ENCODE results near the gene GNA12. TPM values are rescaled to one million over a fixed set of nuclear protein-coding genes. Genes with fewer than 3 reads are reported as not detected.

GNA12 gene
- total and polyA plus RNA-seq, 2 of the 4 experiments (the other 2 are of a cell fraction): 14.3 to 93.9 TPM

DNA sequence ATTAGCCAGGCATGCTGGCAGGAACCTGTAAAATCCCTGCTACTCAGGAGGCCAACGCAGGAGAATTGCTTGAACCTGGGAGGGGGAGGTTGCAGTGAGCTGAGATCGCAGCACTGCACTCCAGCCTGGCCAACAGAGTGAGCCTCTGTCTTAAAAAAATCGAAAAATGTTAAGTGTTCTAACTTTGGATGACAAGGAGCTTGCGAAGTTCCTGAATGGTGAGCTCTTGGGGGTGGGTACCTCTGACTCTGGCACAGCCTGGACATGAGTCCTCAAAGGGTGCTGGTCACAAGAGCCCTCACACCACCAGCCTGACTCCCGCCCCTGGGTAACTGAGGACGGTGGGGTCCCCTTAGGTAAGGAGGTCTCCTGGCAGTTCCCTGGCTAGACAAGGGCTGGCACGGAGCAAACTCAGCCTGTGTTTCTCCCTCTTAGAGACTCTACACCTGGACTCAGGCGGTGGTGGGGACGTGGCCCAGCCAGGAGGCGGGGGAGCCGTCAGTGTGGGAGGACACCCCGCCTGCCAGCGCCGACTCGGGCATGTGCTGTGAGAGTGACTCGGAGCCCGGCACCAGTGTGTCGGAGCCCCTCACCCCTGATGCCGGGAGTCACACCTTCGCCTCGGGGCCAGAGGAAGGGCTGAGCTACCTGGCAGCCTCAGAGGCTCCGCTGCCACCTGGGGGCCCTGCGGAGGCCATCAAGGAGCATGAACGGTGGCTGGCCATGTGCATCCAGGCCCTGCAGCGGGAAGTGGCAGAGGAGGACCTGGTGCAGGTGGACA, 132.0 kb downstream of the GNA12 start:
- ChIA-PET CTCF (no interaction called here), POLR2A (ENCODE audit: unreplicated experiment) (no interaction called here)
- in situ Hi-C loops (cut with MboI; ENCODE audit: low sequenced_read_pairs) (no loop called here), intact Hi-C loops (cut with micrococcal nuclease) (no loop called here), dilution Hi-C loops (cut with HindIII; ENCODE audit: low sequenced_read_pairs, unreplicated experiment) (no loop called here)
- Histone ChIP-seq H2AFZ (replicated peaks; ENCODE audit: low read length, poor library complexity) (no peak overlapping the region), H3K36me3 (ENCODE audit: control insufficient read depth, insufficient read depth, low read length) (peaks cover 5% of the 10 kb centered on the region), H2BK5ac (ENCODE audit: low read depth, low read length, poor library complexity, severe bottlenecking) (no peak overlapping the region), H4K8ac (ENCODE audit: low read depth in 2 of 2, low read length in 2 of 2) (no peak overlapping the region), H3K4ac (ENCODE audit: low read depth, low read length) (no peak overlapping the region), H3K23ac (ENCODE audit: low read depth, low read length) (no peak overlapping the region), H3K79me1 (ENCODE audit: low read depth in 1 of 2, low read length in 2 of 2) (peaks cover 0 to 11% of the 10 kb centered on the region in 2 experiments; a peak in 3 of 4 replicates), H2BK20ac (ENCODE audit: low read depth, low read length) (no peak overlapping the region), H4K20me1 (ENCODE audit: insufficient read depth, low read length) (no peaks in the 10 kb centered on the region; the same call in 1 of the 2 replicates), H4K5ac (ENCODE audit: low read depth, low read length) (no peak overlapping the region), H2BK15ac (ENCODE audit: low read depth, low read length) (no peak overlapping the region), H3K14ac (replicated peaks; ENCODE audit: low read depth, low read length) (no peak overlapping the region), H3K9ac (ENCODE audit: low read depth, low read length) (no peak overlapping the region), H3K18ac (ENCODE audit: low read depth, low read length) (no peak overlapping the region), H3K56ac (ENCODE audit: extremely low read depth, insufficient read depth, low read length) (no peak overlapping the region), H3K9me3 (ENCODE audit: control insufficient read depth, insufficient read depth, low read length) (peaks cover 4% of the 10 kb centered on the region; the same call in 1 of the 2 replicates), H2AK5ac (ENCODE audit: low read depth, low read length) (no peak overlapping the region; the same call in 1 of the 2 replicates), H3K4me3 (ENCODE audit: insufficient read depth, low read depth, low read length) (no peak overlapping the region), H4K91ac (ENCODE audit: insufficient read depth, low read depth, low read length) (no peak overlapping the region), H2AK9ac (replicated peaks; ENCODE audit: low read depth, low read length, poor library complexity) (no peak overlapping the region), H3K9me1 (ENCODE audit: insufficient read depth, low read length) (peaks cover 12% of the 10 kb centered on the region), H3K27ac (ENCODE audit: insufficient read depth, low read length) (no peak overlapping the region), H3K27me3 (ENCODE audit: control insufficient read depth, insufficient read depth, low read length) (no peaks in the 10 kb centered on the region), H2BK120ac (ENCODE audit: low read depth, low read length) (no peak overlapping the region), H3K4me1 (ENCODE audit: control insufficient read depth, insufficient read depth, low read length) (peaks cover 4% of the 10 kb centered on the region; the same call in 1 of the 2 replicates), H3K4me2 (ENCODE audit: low read depth, low read length) (no peak overlapping the region)
- BruUV-seq (replicated peaks): no TSS peak
- DNase-seq (no peak), ATAC-seq (ENCODE audit: low read depth) (no peak)
- no peak for TF ChIP-seq NFE2L2 (IDR thresholded peaks at IDR 0.05; ENCODE audit: low read depth, low read length)
- TF ChIP-seq, protein P1, sequence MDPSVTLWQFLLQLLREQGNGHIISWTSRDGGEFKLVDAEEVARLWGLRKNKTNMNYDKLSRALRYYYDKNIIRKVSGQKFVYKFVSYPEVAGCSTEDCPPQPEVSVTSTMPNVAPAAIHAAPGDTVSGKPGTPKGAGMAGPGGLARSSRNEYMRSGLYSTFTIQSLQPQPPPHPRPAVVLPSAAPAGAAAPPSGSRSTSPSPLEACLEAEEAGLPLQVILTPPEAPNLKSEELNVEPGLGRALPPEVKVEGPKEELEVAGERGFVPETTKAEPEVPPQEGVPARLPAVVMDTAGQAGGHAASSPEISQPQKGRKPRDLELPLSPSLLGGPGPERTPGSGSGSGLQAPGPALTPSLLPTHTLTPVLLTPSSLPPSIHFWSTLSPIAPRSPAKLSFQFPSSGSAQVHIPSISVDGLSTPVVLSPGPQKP (IDR thresholded peaks at IDR 0.05; ENCODE audit: borderline replicate concordance, low read depth, low read length): no peak
- no peak for TF ChIP-seq POLR2A (IDR thresholded peaks at IDR 0.05; ENCODE audit: low read depth, low read length)
- TF ChIP-seq MXI1 (IDR thresholded peaks at IDR 0.05; ENCODE audit: borderline replicate concordance, low read depth, low read length): no peak
- 100% methylated on average over 2 of the region's 25 CpGs; no CpG with 5 or more reads in 1 of the 2 experiments for WGBS, 2 experiments (ENCODE audit: extremely low coverage in 2 of 2, insufficient read length in 1 of 2)

Data from IMR-90 (cell line).